GM23248 (cell line): ENCODE measurements around the gene JAGN1. TPM values are rescaled to one million over a fixed set of nuclear protein-coding genes. Genes with fewer than 3 reads are reported as not detected.
"Not testable (repeated sequence)": the region's sequence is repeated elsewhere in the genome, so short reads cannot be mapped to it uniquely, and the experiment has no call there.

Experiments
- DNase-seq: peaks from one replicate; pipeline ENCODE4 v3.0.0-alpha.2; 2015
- H2AFZ ChIP-seq: fragments of 200-600 bp; sonication (generic); 2 replicates; pipeline ENCODE4 v1.6.1; 2016; ENCODE audit warnings: antibody characterized with exemption
- H3F3A ChIP-seq: fragments of 200-600 bp; sonication (generic); 2 replicates; pipeline ENCODE4 v1.6.1; 2016; ENCODE audit warnings: mild to moderate bottlenecking, antibody characterized with exemption, mixed run types; ENCODE audit not compliant: insufficient read depth
- H3K27ac ChIP-seq: fragments of 200-600 bp; sonication (generic); 2 replicates; pipeline ENCODE4 v1.5.1; 2016; ENCODE audit warnings: mild to moderate bottlenecking
- H3K27me3 ChIP-seq: fragments of 200-600 bp; sonication (generic); replicated peaks from 2 replicates; pipeline ENCODE4 v1.6.1; 2016; ENCODE audit warnings: mild to moderate bottlenecking; ENCODE audit not compliant: insufficient read depth
- H3K36me3 ChIP-seq: fragments of 200-600 bp; sonication (generic); 2 replicates; pipeline ENCODE4 v1.6.1; 2016; ENCODE audit warnings: low read depth, mild to moderate bottlenecking
- H3K4me1 ChIP-seq: fragments of 200-600 bp; sonication (generic); 2 replicates; pipeline ENCODE4 v1.6.1; 2016; ENCODE audit warnings: mild to moderate bottlenecking; ENCODE audit not compliant: insufficient read depth
- H3K4me2 ChIP-seq: fragments of 200-600 bp; sonication (generic); one replicate; pipeline ENCODE4 v1.6.1; 2016; ENCODE audit warnings: mild to moderate bottlenecking; ENCODE audit not compliant: unreplicated experiment
- H3K4me3 ChIP-seq: fragments of 200-600 bp; sonication (generic); 2 replicates; pipeline ENCODE4 v1.5.1; 2016; ENCODE audit warnings: mild to moderate bottlenecking
- H3K79me2 ChIP-seq: fragments of 200-600 bp; sonication (generic); 2 replicates; pipeline ENCODE4 v1.6.1; 2016; ENCODE audit warnings: mild to moderate bottlenecking; ENCODE audit not compliant: insufficient read depth
- H3K9ac ChIP-seq: fragments of 200-600 bp; sonication (generic); 2 replicates; pipeline ENCODE4 v1.6.1; 2016; ENCODE audit warnings: mild to moderate bottlenecking
- H3K9me2 ChIP-seq: fragments of 200-600 bp; sonication (generic); 2 replicates; pipeline ENCODE4 v1.6.1; 2016; ENCODE audit warnings: mixed run types, mild to moderate bottlenecking, moderate library complexity; ENCODE audit not compliant: insufficient read depth
- H3K9me3 ChIP-seq: fragments of 200-600 bp; sonication (generic); one replicate; pipeline ENCODE4 v1.6.1; 2017; ENCODE audit warnings: low read depth
- H4K20me1 ChIP-seq: fragments of 200-600 bp; sonication (generic); 2 replicates; pipeline ENCODE4 v1.6.0; 2016; ENCODE audit not compliant: insufficient read depth
- EZH2 ChIP-seq: fragments of 200-600 bp; sonication (generic); IDR thresholded peaks from 2 replicates; pipeline ENCODE4 v1.6.1; 2018; ENCODE audit warnings: antibody characterized with exemption, mild to moderate bottlenecking; ENCODE audit not compliant: insufficient read depth, poor library complexity, severe bottlenecking
- EZH2phosphoT487 ChIP-seq: fragments of 200-600 bp; sonication (generic); IDR thresholded peaks from 2 replicates; pipeline ENCODE4 v1.6.1; 2018; ENCODE audit warnings: antibody characterized with exemption, moderate library complexity, mild to moderate bottlenecking, low read depth; ENCODE audit not compliant: insufficient read depth
- WGBS, 2 experiments: methylation state at CpG; one replicate each; pipeline ENCODE4 v1.1.6; 2015 to 2017; ENCODE audit warnings: low lambda C conversion rate in 2 of 2, low coverage in 1 of 2; ENCODE audit errors: missing lambda C conversion rate in 2 of 2; 5-methylcytosine and 5-hydroxymethylcytosine counted together
- in situ Hi-C: fragments of 300-500 bp; cut with MboI; formaldehyde crosslinking; loops from 2 replicates; pipeline ENCODE4 v1.15.0; 2020
- polyA plus RNA-seq: library from polyadenylated mRNA; unstranded; fragments of >200 nt; fragmentation: Nextera tagmentation; extraction: Ambion mirVana; gene quantifications from 2 replicates; pipeline ENCODE4 v1.2.1, GENCODE V29; 2016
- total RNA-seq: library from RNA; depleted of rRNA; stranded (reverse); fragments of >200 nt; shearing (Covaris generic); gene quantifications from 2 replicates; pipeline ENCODE4 v1.2.3, GENCODE V29; 2014

JAGN1 gene
- total and polyA plus RNA-seq, 2 experiments from 2014 or later: 35.7 to 45.3 TPM

DNA sequence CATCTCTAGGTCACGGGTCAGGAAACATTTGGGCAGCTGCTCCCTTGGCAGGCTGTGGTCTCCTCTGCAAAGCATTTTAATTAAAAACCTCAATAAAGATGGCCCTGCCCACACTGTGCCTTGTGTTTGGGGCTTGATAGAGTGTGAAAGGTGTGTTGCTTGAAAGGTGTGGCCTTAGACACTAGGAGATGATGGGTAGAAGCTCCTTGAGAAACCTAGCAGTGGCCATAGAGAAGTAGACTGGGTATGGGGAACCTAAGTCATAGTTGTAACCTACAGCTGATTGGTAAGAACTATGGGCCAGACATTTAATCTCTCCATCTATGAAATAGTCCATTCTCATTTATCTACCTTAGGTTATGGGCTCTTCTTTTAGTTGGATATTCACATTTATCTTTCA lies 3.3 kb downstream of the JAGN1 start:
- Histone ChIP-seq H3K4me1 (peaks cover 12% of the 10 kb centered on the region), H3K9me2 (no peaks in the 10 kb centered on the region), H3K9me3 (no peaks in the 10 kb centered on the region), H3K4me2 (peak overlapping the region; percentile 27), H3K27ac (peak overlapping the region; percentile 47), H3K79me2 (peaks cover 36% of the 10 kb centered on the region), H4K20me1 (no peaks in the 10 kb centered on the region), H3K9ac (no peak overlapping the region), H2AFZ (no peak overlapping the region), H3K36me3 (peaks cover 14% of the 10 kb centered on the region), H3F3A (peaks cover 24% of the 10 kb centered on the region), H3K4me3 (no peak overlapping the region; the same call in 1 of the 2 replicates), H3K27me3 (no peaks in the 10 kb centered on the region)
- TF ChIP-seq EZH2phosphoT487 (no peak), EZH2 (no peak)
- 91 to 94% methylated on average over 1 of the region's 1 CpG for WGBS, 2 experiments
- DNase-seq: no peak
- in situ Hi-C loops: no loop called here

DNA sequence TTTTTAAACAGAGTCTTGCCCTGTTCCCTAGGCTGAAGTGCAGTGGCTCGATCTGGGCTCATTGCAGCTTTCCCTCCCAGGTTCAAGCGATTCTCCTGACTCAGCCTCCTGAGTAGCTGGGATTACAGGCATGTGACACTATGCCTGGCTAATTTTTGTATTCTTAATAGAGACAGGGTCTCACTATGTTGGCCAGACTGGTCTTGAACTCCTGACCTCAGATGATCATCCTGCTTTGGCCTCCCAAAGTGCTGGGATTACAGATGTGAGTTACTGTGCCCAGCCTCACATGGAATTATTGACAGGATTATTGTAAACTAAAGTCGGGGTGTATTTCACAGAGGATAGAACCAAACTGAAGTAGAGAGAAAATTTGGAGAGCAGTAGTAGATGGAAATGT lies 5.3 kb downstream of the JAGN1 start:
- H3K79me2 ChIP-seq: peaks cover 32% of the 10 kb centered on the region
- WGBS, 2 experiments: 97 to 98% methylated on average over 3 of the region's 3 CpGs
- H4K20me1 ChIP-seq: not testable (repeated sequence)

DNA sequence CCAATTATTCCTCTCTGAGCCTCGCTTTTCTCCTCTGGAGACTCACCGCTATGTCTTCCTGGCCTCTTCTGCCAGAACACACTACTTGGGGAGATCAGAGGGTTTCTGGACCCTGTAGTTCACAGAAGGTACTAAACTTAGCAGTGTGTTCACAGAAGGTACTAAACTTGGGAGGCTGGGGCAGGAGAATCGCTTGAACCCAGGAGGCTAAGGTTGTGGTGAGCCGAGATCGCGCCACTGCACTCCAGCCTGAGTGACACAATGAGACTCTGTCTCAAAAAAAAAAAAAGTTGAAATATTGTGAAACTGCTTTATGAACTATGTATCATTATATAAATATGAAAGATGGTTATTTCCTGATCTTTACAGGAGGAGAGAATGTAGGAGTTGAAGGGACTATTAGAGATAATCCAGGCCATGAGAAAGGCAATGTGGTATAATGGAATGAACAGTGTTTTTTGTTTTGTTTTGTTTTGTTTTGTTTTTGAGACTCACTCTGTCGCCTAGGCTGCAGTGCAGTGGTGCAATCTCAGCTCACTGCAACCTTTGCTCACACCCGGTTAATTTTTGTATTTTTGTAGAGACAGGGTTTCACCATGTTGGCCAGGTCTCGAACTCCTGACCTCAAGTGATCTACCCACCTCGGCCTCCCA lies 6.5 kb downstream of the JAGN1 start:
- peaks cover 20% of the 10 kb centered on the region for H3F3A ChIP-seq
- H3K9me3 ChIP-seq, H2AFZ ChIP-seq, H3K9ac ChIP-seq, H3K27me3 ChIP-seq, H3K4me2 ChIP-seq, H3K9me2 ChIP-seq, H3K27ac ChIP-seq, DNase-seq, in situ Hi-C loops, H4K20me1 ChIP-seq, H3K4me3 ChIP-seq: not testable (repeated sequence)
- H3K79me2 ChIP-seq: peaks cover 22% of the 10 kb centered on the region
- peaks cover 14% of the 10 kb centered on the region for H3K36me3 ChIP-seq
- peaks cover 12% of the 10 kb centered on the region for H3K4me1 ChIP-seq
- 97 to 98% methylated on average over 10 of the region's 10 CpGs for WGBS, 2 experiments

More for the DNA sequence above, 5.3 kb downstream of the JAGN1 start:
- H3K4me2 ChIP-seq, in situ Hi-C loops, H3K27me3 ChIP-seq, DNase-seq, H3K27ac ChIP-seq, H3K9ac ChIP-seq, H3K9me3 ChIP-seq, H2AFZ ChIP-seq, H3K9me2 ChIP-seq, H3K4me3 ChIP-seq: not testable (repeated sequence)
- Histone ChIP-seq H3K36me3 (peaks cover 14% of the 10 kb centered on the region), H3F3A (peaks cover 20% of the 10 kb centered on the region), H3K4me1 (peaks cover 12% of the 10 kb centered on the region)

DNA sequence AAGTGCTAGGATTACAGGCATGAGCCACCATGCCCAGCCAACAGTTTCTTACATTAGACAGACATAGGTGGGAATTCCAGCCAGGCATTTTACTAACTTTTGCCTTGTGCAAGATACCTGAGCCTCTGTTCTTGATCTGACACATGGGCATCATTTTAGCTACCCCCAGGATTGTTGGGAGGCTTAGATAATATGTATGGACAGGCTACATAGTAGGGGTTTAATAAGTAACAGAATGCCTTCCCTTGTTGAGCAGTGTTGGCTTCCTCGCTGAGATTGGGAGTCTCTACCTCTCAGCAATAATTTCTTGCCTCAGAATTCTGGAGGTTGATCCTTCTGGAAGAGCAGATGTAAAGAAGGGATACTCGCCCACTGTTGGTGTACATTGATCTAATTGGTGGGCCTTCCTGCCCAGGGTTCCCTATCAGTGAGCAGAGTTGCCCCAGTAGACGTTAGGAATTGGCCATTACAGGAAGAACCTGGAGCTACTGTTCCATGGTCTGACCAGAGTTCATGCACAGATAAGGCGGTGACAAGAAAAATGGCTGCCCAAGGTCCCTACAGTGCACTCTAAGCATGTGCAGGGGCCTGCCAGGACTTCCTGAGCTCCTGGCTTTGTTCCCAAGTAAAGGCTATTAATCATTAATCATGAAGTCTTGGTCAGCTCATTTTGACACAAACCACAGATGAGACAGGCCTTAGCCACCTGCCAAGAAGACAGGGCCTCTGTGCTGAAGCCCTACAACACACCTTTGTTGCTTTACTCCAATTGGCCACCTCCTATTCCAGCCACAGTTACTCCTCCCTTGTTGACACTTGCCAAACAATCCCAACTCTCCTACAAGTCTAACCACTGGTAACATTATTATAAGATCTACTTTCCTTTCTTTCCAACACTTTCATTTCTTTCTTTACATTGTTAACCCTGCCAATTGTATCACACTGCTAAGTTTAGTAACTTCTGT lies 7.3 kb downstream of the JAGN1 start:
- H2AFZ ChIP-seq: no peak overlapping the region
- peaks cover 16% of the 10 kb centered on the region for H3F3A ChIP-seq
- in situ Hi-C loops: no loop called here
- TF ChIP-seq EZH2 (no peak), EZH2phosphoT487 (no peak)
- no peak for DNase-seq
- no peaks in the 10 kb centered on the region for H3K9me3 ChIP-seq
- H3K27me3 ChIP-seq: no peaks in the 10 kb centered on the region
- H3K9ac ChIP-seq: no peak overlapping the region
- H3K36me3 ChIP-seq: peaks cover 12% of the 10 kb centered on the region
- no peaks in the 10 kb centered on the region for H3K9me2 ChIP-seq
- H3K79me2 ChIP-seq: peaks cover 15% of the 10 kb centered on the region
- H3K27ac ChIP-seq: no peak overlapping the region
- H4K20me1 ChIP-seq: no peaks in the 10 kb centered on the region
- peaks cover 12% of the 10 kb centered on the region for H3K4me1 ChIP-seq
- H3K4me3 ChIP-seq: no peak overlapping the region
- WGBS, 2 experiments: 96 to 99% methylated on average over 4 of the region's 4 CpGs
- H3K4me2 ChIP-seq: no peak overlapping the region
